CD4-positive, alpha-beta T cell treated with Interleukin-6 at 100 ng/mL for 8 hours (primary cell): ENCODE results near the gene NR6A1.
"Not testable (repeated sequence)": the region's sequence is repeated elsewhere in the genome, so short reads cannot be mapped to it uniquely, and the experiment has no call there.

Experiments
- DNase-seq: peaks from one replicate; pipeline ENCODE4 v3.0.0-alpha.2; 2020; ENCODE audit warnings: mixed read lengths, low spot score

Gene NR6A1

GRCh38 chr9:124776954-124777648, 6.0 kb upstream of the NR6A1 start, which contains the start of gene OLFML2A:
TSS of gene OLFML2A (plus strand) at chr9:124777133. CDS start at chr9:124777271, 138 bp downstream.
- no peak for DNase-seq

GRCh38 chr9:124776618-124776953, 5.5 kb upstream of the NR6A1 start:
- DNase-seq: no peak

GRCh38 chr9:124774129-124774978, 3.2 kb upstream of the NR6A1 start:
- DNase-seq: peak; percentile 77

GRCh38 chr9:124773473-124774128, 2.5 kb upstream of the NR6A1 start:
- no peak for DNase-seq

- not testable (repeated sequence) for DNase-seq
These were observed 1.8 kb upstream of the NR6A1 start for GRCh38 chr9:124772877-124773276.

GRCh38 chr9:124771867-124772679, 962 bp upstream of the NR6A1 start:
- DNase-seq: no peak

- DNase-seq: no peak
These were observed 621 bp downstream of the NR6A1 start for GRCh38 chr9:124770359-124771020.

- no peak for DNase-seq
These were observed 1.4 kb downstream of the NR6A1 start for GRCh38 chr9:124769549-124770358.

GRCh38 chr9:124768750-124769548, 2.2 kb downstream of the NR6A1 start:
- DNase-seq: no peak

- DNase-seq: no peak
These were observed 2.8 kb downstream of the NR6A1 start for GRCh38 chr9:124768334-124768733.

- no peak for DNase-seq
These were observed 3.3 kb downstream of the NR6A1 start for GRCh38 chr9:124767821-124768220.

- DNase-seq: no peak
These were observed 4.1 kb downstream of the NR6A1 start for GRCh38 chr9:124766815-124767554.

- DNase-seq: no peak
These were observed 4.8 kb downstream of the NR6A1 start for GRCh38 chr9:124766326-124766725.

- DNase-seq: no peak
These were observed 5.7 kb downstream of the NR6A1 start for GRCh38 chr9:124765439-124765835.

- no peak for DNase-seq
These were observed 6.2 kb downstream of the NR6A1 start for GRCh38 chr9:124764774-124765438.

- no peak for DNase-seq
These were observed 8.5 kb downstream of the NR6A1 start for GRCh38 chr9:124762633-124763032.

- DNase-seq: no peak
These were observed 9.4 kb downstream of the NR6A1 start for GRCh38 chr9:124761710-124762109.

- DNase-seq: no peak
These were observed 9.9 kb downstream of the NR6A1 start for GRCh38 chr9:124761196-124761595.
